Activated CD4-positive, alpha-beta T cell treated with anti-CD3 and anti-CD28 coated beads for 4 hours (primary cell): ENCODE measurements around the gene SMYD3.
"Not testable (repeated sequence)": the region's sequence is repeated elsewhere in the genome, so short reads cannot be mapped to it uniquely, and the experiment has no call there.

Experiments used
- DNase-seq, 2 donors: peaks; one replicate each; pipeline ENCODE4 v3.0.0-alpha.2; 2020

The SMYD3 gene

DNA sequence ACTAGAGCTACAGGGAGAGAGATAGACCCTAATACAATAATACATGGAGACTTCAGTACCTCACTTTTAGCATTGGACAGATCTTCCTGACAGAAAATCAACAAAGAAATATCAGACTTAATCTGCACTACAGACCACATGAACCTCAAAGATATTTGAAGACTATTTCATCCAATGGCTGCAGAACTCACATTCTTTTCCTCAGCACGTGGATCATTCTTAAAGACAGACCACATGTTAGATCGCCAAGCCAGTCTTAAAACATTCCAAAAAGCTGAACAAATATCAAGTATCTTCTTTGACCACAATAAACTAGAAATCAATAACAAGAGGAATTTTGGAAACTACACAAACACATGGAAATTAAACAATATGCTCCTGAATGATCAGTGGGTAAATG is 776.3 kb downstream of the SMYD3 start:
- no peak for DNase-seq

DNA sequence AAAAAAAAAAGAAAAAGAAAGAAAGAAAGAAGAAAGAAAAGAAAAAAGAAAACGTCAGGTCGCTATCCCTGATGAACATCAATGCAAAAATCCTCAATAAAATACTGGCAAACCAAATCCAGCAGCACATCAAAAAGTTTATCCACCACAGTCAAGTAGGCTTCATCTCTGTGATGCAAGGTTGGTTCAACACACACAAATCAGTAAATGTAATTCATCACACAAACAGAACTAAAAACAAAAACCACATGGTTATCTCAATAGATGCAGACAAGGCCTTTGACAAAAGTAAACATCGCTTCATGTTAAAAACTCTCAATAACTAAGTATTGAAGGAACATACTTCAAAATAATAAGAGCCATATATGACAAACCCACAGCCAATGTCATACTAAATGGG is 779.0 kb downstream of the SMYD3 start:
- DNase-seq, result not testable (repeated sequence)

DNA sequence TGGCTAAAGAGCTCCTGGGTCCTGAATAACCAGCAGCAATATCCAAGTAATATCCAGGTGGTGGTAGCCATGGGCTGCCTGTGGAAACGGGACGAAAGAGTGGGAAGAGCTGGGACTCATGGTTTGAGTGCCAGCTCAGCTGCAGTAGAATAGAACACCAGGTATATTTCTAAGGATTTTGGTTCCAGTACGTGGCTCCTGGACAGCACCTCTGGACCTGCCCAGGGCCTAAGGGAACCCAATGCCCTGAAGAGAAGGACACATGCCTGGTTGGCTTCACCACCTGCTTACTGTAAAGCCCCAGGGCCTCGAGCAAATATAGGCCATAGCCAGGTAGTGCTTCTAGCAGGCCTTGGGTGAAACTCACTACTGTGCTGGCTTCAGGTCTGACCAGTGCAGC is 785.6 kb downstream of the SMYD3 start:
- DNase-seq, result no peak

DNA sequence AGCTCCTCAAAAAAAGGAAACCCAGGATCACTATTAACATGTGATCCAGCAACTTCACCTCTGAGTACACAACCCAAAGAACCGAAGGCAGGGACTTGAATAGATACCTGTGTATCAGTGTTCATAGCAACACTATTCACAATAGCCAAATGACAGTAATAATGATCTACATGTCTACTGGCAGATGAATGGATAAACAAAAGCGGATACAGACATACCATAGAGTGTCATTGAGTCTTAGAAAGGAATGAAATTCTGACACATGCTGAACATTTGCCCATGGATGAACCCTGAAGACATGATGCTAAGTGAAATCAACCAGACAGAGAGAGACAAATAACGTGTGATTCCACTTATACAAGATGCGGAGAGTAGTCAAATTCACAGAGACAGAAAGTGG is 788.1 kb downstream of the SMYD3 start:
- no peak for DNase-seq

DNA sequence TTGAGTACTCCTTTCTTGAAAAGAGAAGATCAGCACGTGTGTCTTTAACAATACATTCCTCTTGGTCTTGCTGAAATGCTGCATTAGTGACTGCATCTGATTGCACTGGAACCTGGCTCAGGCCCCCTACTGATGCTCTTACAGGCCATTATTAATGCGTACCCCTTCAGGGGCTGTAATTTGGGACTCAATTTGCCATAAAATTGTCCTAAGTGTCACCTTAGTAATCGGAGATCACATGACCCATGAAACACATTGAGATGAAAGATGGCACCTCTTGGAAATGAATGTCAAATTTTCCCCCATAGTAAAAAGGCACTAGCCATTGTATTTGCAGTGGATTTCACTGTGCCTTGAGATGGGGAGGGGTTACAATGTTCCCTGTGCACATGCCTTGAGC is 789.0 kb downstream of the SMYD3 start:
- DNase-seq, result no peak

DNA sequence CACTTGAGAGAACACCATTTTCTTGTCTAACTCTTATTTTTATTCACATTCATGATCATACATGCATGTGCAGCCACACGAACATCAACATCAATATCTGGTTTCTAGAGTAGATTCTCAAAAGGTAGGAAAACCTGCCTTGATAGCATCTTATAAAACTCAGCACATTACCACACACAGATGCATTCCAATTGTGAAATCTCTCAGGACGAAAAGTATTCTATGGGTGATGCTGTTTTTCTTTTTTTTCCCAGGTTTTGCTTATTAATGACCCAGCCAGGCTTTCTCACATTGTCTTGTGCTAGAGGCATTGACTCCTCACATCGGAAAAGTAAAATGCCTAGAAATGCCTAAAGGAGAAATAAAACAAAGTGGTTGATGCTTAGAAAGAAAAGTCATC is 789.5 kb downstream of the SMYD3 start:
- no peak for DNase-seq

DNA sequence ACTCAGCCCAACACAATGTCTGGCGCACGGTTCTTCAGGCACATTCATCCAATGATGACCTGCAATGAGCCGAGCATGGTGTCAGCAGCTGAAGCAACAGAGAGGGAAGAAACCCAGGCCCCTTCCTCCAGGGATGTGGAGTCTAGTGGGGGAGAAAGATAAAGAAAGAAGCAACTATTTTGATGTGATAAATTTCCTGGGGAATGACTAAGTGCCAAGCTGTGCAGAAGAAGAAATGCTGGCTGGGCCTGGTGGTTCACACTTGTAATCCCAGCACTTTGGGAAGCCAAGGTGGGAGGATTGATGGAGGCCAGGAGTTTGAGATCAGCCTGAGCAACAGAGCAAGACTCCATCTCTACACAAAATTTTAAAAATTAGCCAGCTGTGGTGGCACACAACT is 790.5 kb downstream of the SMYD3 start:
- no peak for DNase-seq

DNA sequence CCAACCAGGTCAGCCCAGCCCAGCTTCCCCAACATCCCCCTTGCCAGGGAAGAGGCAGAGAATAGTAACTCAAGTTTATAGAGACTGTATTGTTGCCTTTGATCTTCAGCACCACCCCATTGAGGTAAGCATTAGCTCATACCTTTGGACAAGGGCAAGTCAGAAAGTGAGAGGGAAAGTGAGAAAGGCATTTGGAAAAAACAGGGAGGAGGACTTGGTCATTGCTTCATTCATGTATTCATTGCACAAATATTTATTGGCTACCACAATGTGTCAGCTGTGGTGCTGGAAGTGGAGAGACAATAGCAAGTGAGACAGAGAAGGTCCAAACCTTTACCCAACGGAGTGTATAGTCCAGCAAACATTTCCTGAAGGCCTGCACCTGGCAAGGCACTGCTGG is 791.1 kb downstream of the SMYD3 start:
- no peak for DNase-seq

DNA sequence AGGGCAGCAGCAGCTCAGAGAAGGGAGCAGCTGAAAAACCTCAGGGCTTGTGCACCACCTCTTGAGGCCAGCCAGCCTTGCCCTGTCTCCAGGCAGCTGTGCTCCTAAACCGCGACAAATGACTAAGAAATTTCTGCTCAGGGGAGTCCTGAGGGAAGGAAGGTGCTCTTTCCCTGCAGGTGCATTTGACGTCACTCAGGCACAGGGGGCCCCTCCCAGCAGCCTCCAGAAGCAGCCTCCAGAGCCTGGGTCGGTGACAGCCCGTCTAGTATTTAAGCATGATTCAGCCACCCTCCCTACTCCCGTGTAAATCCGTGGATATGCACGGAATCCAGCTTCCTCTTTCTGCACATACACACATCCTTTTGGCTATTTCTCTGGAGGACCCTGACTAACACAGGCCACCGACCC is 791.8 kb downstream of the SMYD3 start:
- DNase-seq, result no peak

DNA sequence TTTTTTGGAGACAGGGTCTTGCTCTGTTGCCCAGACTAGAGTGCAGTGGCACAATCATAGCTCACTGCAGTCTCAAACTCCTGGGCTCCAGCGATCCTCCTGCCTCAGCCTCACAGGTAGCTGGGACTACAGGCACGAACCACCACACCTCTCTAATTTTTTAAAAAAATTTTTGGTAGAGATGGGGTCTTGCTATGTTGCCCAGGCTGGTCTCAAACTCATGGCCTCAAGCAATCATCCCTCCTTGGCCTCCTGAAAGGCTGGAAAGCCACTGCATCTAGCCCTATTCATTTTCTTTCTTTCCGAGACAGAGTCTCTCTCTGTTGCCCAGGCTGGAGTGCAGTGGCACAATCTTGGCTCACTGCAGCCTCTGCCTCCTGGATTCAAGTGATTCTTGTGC is 793.1 kb downstream of the SMYD3 start:
- not testable (repeated sequence) for DNase-seq

DNA sequence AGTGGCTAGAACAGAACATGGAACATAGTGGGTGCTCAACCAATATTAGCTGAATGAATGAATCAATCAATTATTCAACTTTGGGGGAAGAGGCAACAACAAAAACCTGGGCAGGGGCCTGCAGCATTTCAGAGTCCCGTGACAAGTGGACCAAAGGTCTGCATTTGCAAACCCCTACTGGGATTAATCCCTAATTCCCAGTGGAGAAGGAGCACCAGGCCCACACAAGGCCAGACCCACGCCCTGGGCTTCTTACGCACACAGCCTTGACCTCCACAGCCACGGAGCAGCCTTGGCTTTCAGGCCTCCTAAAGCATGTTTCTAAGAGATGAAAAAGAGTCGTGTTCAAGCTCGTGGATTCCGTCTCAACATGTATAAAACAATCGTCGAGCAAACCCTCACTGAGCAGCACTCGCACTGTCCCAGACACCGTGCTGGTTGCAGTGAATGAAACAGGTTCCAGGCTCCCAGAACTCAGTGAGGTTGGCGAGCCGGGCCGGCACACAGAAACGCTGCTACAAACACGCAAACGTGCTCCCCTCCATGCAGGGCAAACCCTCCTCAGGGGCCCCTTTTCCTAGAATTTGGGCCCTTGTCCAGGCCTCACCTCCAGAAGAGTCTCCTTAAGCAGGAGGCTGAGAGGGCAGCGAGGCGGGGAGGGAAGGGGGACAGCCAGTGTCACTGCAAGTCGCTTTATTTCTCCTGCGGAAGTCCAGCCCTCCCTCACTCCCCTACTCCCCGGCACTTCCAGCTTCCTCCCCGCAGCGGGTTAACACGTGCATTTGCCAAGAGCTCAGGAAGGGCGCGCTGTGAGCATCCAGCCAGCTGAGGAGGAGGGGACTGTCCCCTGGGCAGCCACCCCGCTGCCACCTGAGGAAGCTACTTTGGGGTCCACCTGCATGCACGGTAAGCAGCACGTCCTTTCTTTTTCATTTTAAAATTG is 795.8 kb downstream of the SMYD3 start:
- no peak for DNase-seq

DNA sequence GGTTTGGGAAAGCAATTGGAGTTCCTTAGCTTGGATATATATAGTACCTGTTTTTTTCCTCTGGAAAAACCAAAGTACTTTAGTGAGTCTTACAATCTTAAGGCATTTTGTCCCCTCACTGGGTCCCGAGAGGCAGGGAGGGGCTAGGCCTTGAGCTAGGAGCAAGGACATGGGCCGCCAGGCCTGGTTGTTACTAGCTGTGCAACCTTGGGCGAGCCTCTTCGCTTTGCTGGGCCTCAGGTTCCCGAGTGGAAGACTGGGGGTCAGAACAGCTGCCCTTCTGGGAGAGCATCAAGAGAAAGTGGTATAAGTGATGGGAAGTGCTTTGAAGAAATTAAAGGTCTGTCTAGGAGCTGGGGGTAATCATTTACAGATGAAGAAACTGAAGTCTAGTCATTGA is 799.1 kb downstream of the SMYD3 start:
- DNase-seq, result no peak

DNA sequence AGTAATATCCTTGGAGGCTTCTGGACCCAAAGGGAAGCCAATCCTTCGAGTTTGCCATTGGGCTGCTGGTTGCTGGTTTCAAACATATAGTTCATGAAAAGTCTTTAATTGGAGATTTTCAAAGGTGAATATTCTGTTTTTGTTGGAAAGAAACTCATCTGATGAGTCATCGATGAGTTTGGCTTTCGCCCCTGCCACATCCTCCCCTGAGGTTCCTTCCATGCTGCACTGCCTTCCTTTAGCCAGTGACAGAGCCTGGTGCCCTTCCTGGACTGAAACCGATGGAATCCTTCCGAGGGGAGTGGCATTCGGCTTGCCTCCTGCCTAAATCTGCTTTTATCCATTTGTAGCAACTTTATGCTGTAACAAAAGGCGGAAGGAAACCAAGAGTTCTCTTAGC is 802.3 kb downstream of the SMYD3 start:
- DNase-seq, result no peak

DNA sequence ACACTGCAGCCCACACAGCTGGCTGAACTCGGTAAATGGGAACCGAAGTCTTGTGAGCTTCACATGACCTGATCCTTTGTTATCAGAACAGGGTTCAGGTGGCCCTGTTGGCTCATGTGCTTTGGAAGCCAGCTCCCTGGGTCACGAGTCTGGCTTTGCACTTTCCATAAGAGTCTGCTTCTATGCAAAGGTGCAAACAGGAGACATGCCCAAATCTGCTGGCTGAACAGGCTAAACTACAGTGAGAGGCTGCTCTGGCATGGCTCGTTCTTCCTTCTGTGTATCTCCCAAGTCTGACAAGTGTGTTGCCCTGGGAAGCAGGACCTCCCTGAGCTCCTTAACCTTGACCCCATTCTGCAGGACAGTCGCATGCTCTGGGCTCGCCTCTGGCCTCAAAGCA is 802.7 kb downstream of the SMYD3 start:
- no peak for DNase-seq

DNA sequence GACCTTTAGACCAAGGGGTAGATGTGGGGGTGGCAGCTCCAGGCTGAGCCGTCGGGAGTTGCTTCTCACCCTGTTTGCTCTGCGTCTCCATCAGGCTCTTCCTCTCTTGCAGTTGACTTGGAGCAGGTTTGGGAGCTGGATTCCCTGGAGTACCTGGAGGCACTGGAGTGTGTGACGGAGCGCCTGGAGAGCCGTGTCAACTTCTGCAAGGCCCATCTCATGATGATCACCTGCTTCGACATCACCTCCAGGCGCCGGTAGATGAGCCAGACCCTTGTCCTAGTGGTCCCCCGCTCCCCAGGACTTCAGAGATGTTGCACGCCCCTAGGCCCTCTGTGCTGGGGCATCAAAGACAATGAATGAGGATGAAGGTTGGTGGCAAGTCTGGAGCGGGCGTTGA is 804.7 kb downstream of the SMYD3 start:
- no peak for DNase-seq

DNA sequence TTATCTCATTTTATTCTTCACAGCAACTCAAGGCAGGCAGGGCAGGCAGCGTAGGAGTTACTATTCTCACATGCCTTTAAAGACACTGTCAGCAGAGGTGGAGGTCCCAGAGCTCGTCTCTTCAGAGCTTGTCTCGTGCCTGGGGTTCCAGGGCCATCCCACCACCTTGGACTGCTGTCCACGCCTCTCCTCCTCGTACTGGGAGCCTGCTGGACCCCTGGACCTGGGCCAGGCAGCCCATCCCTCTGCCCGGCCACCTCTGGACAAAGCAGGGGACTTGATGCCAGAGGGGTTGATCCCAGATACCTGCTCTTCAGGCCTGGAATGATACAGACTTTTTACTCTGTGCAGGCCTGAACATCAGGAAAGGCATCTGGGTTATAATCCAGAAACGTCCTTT is 805.4 kb downstream of the SMYD3 start:
- DNase-seq, result no peak

DNA sequence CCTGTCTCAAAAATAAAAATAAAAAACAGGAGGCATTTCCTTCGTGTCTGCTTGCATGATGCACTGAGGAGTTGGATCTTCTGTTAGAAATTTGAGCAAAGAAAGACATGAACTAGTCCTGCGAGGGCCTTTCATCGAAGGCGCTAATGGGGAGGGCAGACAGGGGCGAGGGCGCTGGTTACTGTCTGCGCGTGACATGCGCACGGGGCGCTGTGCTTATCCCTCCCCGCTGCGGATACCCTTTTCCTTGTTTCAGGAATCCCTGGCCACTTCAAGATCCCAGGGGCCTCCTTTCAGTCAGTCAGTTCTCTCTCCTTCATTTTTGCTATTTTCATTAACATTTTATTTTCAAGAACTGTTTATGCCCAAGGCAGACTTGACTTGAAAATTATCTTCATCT is 806.4 kb downstream of the SMYD3 start:
- no peak for DNase-seq
